Heart left ventricle (tissue), 13 donors: ENCODE data around the gene ARSG.

Experiments used
- CTCF ChIP-seq, 12 donors: fragments of 200-600 bp; sonication (generic) in 4 of 12; IDR thresholded peaks; one replicate each; pipeline versions ENCODE4 v1.5.0 to v1.8.0; 2018 to 2022; ENCODE audit warnings: antibody characterized with exemption in 12 of 12, mild to moderate bottlenecking in 5 of 12
- POLR2A ChIP-seq, 2 donors: fragments of 450-650 bp; IDR thresholded peaks; one replicate each; pipeline ENCODE4 v1.6.1; 2017; ENCODE audit warnings: antibody characterized with exemption in 2 of 2, mild to moderate bottlenecking in 2 of 2, moderate library complexity in 2 of 2
- donor health status: ischemic (EF 13 %, LVEDD 7.1; RV severe dilation, severe dysfunction).
- donor health status: DM: no; HTN: yes; CAD: no.
- donor health status: DM: no; HTN: no; CAD: no.
- donor health status: ischemic (EF 25% LVEDD 6.9; RV normal size, moderate dysfunction).
- donor health status: ischemic (EF 25% LVEDD 5.7; RV mildly dilated, moderate dysfunction).
- donor health status: ischemic (EF 35%, LVEDD 5.7; RV mildly dilated, moderate dysfunction).
- donor health status: nonischemic (EF 11% LVEDD 7.7; RV severe dilation, severe dysfunction).
- donor health status: DM: yes; HTN: yes; CAD: no.
- donor health status: PGD.
- donor health status: ischemic (EF 29% LVEDD 5.4; RV normal size, mild dysfunction).
- donor health status: nonischemic (EF 23%, LVEDD 6.1; RV moderate dilation, normal function).

GRCh38 chr17:68394608-68395331 is 103.5 kb downstream of the ARSG start:
- TF ChIP-seq CTCF (IDR thresholded peaks at IDR 0.05) (no peak), POLR2A (IDR thresholded peaks at IDR 0.05) (no peak)
